ENCODE results near the gene ITPKA. TPM values are rescaled to one million over a fixed set of nuclear protein-coding genes. Genes with fewer than 3 reads are reported as not detected.

The ITPKA gene
- total and polyA plus RNA-seq, 2 donors (not counting 1 experiment from before 2014, with no cell fraction given), result 0.22 TPM; not detected in 1

DNA sequence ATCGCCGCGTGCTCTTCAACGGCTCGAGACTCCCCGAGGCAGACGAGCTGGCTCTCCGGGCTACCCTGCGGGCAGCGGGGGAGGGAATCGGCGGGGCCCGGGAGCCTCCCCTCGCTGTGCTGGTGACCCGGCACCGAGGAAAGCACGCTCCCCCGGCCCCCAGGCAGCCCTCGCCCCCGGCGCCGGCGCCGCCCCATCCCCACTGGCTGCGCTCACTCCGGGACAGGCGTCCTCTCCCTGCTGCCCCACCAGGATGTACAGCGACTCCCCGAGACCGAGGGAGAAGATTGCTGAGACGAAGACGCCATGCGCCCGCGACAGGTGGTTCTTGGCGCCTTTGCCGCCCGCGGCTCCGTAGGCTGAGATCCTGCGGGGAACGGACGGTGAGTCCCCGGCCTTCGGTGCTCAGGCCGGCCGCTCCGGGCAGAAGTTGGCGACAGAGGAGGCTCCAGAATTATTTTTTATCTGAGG is 18.3 kb downstream of the ITPKA start:
- WGBS (ENCODE audit: insufficient coverage), result 3% methylated on average over 49 of the region's 49 CpGs
- ChIA-PET POLR2A (no interaction called here), CTCF (interaction anchor here (1.3 to 2.3 kb wide), 2 partner anchors 46 kb away, joined by 3 to 8 read pairs; no protein-coding TSS in a partner anchor)
- Histone ChIP-seq H3K4me2 (replicated peaks; ENCODE audit: low read depth, low read length, poor library complexity, severe bottlenecking) (peak overlapping the region; percentile 99), H3K27ac (ENCODE audit: low read length in 2 of 2) (no peak overlapping the region), H2AFZ (ENCODE audit: insufficient read depth, low read depth, low read length, poor library complexity, severe bottlenecking) (peak overlapping the region; percentile 76), H3K27me3 (replicated peaks in 1 of 4; ENCODE audit: control extremely low read depth in 1 of 4, control insufficient read depth in 3 of 4, insufficient read depth in 4 of 4, low read length in 3 of 4) (peaks cover 0 to 27% (median 11%) of the 10 kb centered on the region in 4 experiments), H3K4me3 (ENCODE audit: control extremely low read depth in 1 of 5, extremely low read depth in 1 of 5, insufficient read depth in 1 of 5, low read depth in 2 of 5, low read length in 4 of 5) (peak overlapping the region in 4 of 5 experiments; percentile 38 to 76 (median 52)), H4K20me1 (ENCODE audit: control insufficient read depth, insufficient read depth, low read length, poor library complexity, severe bottlenecking) (peaks cover 4% of the 10 kb centered on the region), H3K79me2 (ENCODE audit: control insufficient read depth, insufficient read depth, low read length) (no peaks in the 10 kb centered on the region), H3K4me1 (ENCODE audit: control insufficient read depth in 2 of 2, insufficient read depth in 2 of 2, low read length in 2 of 2) (peaks cover 30% of the 10 kb centered on the region in 2 donors), H3K36me3 (replicated peaks in 1 of 2; ENCODE audit: control extremely low read depth in 1 of 2, control insufficient read depth in 1 of 2, extremely low read depth in 1 of 2, insufficient read depth in 2 of 2, low read length in 1 of 2) (no peaks in the 10 kb centered on the region), H3K9me3 (ENCODE audit: control extremely low read depth in 1 of 3, control insufficient read depth in 2 of 3, insufficient read depth in 1 of 3, low read length in 2 of 3) (peaks cover 0 to 11% (median 0%) of the 10 kb centered on the region in 3 donors), H3K9ac (ENCODE audit: low read length) (peak overlapping the region; percentile 74)
- DNase-seq (peak; percentile 45), ATAC-seq (ENCODE audit: low read depth) (no peak)
- peaks cover 6% of the 10 kb centered on the region for H3K27me3 Mint-ChIP-seq
- TF ChIP-seq, protein P1, sequence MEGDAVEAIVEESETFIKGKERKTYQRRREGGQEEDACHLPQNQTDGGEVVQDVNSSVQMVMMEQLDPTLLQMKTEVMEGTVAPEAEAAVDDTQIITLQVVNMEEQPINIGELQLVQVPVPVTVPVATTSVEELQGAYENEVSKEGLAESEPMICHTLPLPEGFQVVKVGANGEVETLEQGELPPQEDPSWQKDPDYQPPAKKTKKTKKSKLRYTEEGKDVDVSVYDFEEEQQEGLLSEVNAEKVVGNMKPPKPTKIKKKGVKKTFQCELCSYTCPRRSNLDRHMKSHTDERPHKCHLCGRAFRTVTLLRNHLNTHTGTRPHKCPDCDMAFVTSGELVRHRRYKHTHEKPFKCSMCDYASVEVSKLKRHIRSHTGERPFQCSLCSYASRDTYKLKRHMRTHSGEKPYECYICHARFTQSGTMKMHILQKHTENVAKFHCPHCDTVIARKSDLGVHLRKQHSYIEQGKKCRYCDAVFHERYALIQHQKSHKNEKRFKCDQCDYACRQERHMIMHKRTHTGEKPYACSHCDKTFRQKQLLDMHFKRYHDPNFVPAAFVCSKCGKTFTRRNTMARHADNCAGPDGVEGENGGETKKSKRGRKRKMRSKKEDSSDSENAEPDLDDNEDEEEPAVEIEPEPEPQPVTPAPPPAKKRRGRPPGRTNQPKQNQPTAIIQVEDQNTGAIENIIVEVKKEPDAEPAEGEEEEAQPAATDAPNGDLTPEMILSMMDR (IDR thresholded peaks at IDR 0.05), result no peak
- TF ChIP-seq EZH2 (IDR thresholded peaks at IDR 0.05; ENCODE audit: borderline replicate concordance, insufficient read depth, low read depth, low read length, poor library complexity, severe bottlenecking), result no peak
- H3K9me3 Mint-ChIP-seq (ENCODE audit: insufficient read depth), result no peaks in the 10 kb centered on the region
- H3K27ac Mint-ChIP-seq, result no peak overlapping the region
- H3K4me1 Mint-ChIP-seq, result peaks cover 27% of the 10 kb centered on the region
- H3K4me3 Mint-ChIP-seq, result peak overlapping the region; percentile 88
- intact Hi-C loops (cut with micrococcal nuclease), result loop anchor here (2.0 to 5.0 kb wide), 2 partner anchors 19 to 95 kb away; partner anchors contain the start of genes ITPKA and RTF1

DNA sequence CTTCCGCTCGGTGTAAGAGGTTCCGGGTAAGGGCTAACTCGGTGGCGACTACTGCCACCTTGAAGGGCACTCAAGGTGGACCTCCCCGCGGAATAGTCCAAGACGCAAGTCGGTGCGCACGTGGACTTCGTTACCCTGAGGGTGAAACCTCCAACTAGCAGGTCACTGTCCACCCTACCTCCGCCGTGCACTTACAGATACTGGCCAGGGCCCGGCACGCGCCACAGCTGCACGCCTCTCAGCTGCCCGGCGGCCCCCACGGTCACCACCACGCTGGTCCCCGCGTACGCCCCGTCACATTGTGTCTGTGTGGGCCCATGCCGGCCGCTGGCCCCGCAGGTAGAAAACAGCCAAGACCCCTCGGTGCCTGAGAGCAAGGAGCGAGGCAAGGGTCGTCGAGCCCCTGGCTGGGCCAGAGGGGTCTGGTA is 18.9 kb downstream of the ITPKA start:
- Mint-ChIP-seq H3K4me1 (peaks cover 27% of the 10 kb centered on the region), H3K9me3 (ENCODE audit: insufficient read depth) (no peaks in the 10 kb centered on the region), H3K27ac (peak overlapping the region; percentile 15), H3K4me3 (peak overlapping the region; percentile 88), H3K27me3 (peaks cover 6% of the 10 kb centered on the region)
- ATAC-seq (ENCODE audit: low read depth), result no peak
- peaks cover 30% of the 10 kb centered on the region in 2 donors for H3K4me1 ChIP-seq (ENCODE audit: control insufficient read depth in 2 of 2, insufficient read depth in 2 of 2, low read length in 2 of 2)
- no peak overlapping the region for H3K27ac ChIP-seq (ENCODE audit: low read length in 2 of 2)
- peaks cover 0 to 11% (median 0%) of the 10 kb centered on the region in 3 donors for H3K9me3 ChIP-seq (ENCODE audit: control extremely low read depth in 1 of 3, control insufficient read depth in 2 of 3, insufficient read depth in 1 of 3, low read length in 2 of 3)
- H3K4me3 ChIP-seq (ENCODE audit: control extremely low read depth in 1 of 5, extremely low read depth in 1 of 5, insufficient read depth in 1 of 5, low read depth in 2 of 5, low read length in 4 of 5), result peak overlapping the region; percentile 34 to 76 (median 51)
- peaks cover 4% of the 10 kb centered on the region for H4K20me1 ChIP-seq (ENCODE audit: control insufficient read depth, insufficient read depth, low read length, poor library complexity, severe bottlenecking)
- TF ChIP-seq, protein P1 (IDR thresholded peaks at IDR 0.05), result no peak
- TF ChIP-seq EZH2 (IDR thresholded peaks at IDR 0.05; ENCODE audit: borderline replicate concordance, insufficient read depth, low read depth, low read length, poor library complexity, severe bottlenecking), result no peak
- H3K27me3 ChIP-seq (replicated peaks in 1 of 4; ENCODE audit: control extremely low read depth in 1 of 4, control insufficient read depth in 3 of 4, insufficient read depth in 4 of 4, low read length in 3 of 4), result peaks cover 0 to 27% (median 11%) of the 10 kb centered on the region in 4 experiments
- no peaks in the 10 kb centered on the region for H3K36me3 ChIP-seq (replicated peaks in 1 of 2; ENCODE audit: control extremely low read depth in 1 of 2, control insufficient read depth in 1 of 2, extremely low read depth in 1 of 2, insufficient read depth in 2 of 2, low read length in 1 of 2)
- DNase-seq, result peak; percentile 38
- intact Hi-C loops (cut with micrococcal nuclease), result loop anchor here (2.0 to 5.0 kb wide), 2 partner anchors 20 to 95 kb away; partner anchors contain the start of genes ITPKA and RTF1
- peak overlapping the region; percentile 76 for H2AFZ ChIP-seq (ENCODE audit: insufficient read depth, low read depth, low read length, poor library complexity, severe bottlenecking)
- H3K4me2 ChIP-seq (replicated peaks; ENCODE audit: low read depth, low read length, poor library complexity, severe bottlenecking), result peak overlapping the region; percentile 99
- peak overlapping the region; percentile 74 for H3K9ac ChIP-seq (ENCODE audit: low read length)
- ChIA-PET CTCF (interaction anchor here (0.6 to 2.3 kb wide), 3 partner anchors 47 to 541 kb away, joined by 3 to 8 read pairs (median 4); no protein-coding TSS in a partner anchor), POLR2A (interaction anchor here (1.2 kb wide), 1 partner anchor 13 kb away, joined by 3 read pairs; no protein-coding TSS in a partner anchor)
- WGBS (ENCODE audit: insufficient coverage), result 11% methylated on average over 33 of the region's 33 CpGs
- no peaks in the 10 kb centered on the region for H3K79me2 ChIP-seq (ENCODE audit: control insufficient read depth, insufficient read depth, low read length)

Measured in B cell (primary cell).